Neural progenitor cell (in vitro differentiated cells): ENCODE results near the gene WWOX. TPM values are rescaled to one million over a fixed set of nuclear protein-coding genes. Genes with fewer than 3 reads are reported as not detected.

Source experiments
- DNase-seq: peaks from one replicate; pipeline ENCODE4 v3.0.0-alpha.2; 2016; ENCODE audit warnings: low spot score
- H2AFZ ChIP-seq: fragments of 200-600 bp; sonication (generic); replicated peaks from 2 replicates; pipeline ENCODE4 v1.6.1; 2016; ENCODE audit warnings: antibody characterized with exemption
- H3F3A ChIP-seq: fragments of 200-600 bp; sonication (generic); 2 replicates; pipeline ENCODE4 v1.6.1; 2016; ENCODE audit warnings: antibody characterized with exemption, low read depth
- H3K27ac ChIP-seq: fragments of 200-600 bp; sonication (generic); 2 replicates; pipeline ENCODE4 v1.5.1; 2016; ENCODE audit warnings: mild to moderate bottlenecking
- H3K27me3 ChIP-seq: fragments of 200-600 bp; sonication (generic); 2 replicates; pipeline ENCODE4 v1.6.1; 2016; ENCODE audit warnings: mild to moderate bottlenecking, moderate library complexity
- H3K36me3 ChIP-seq: fragments of 200-600 bp; sonication (generic); 2 replicates; pipeline ENCODE4 v1.5.1; 2016
- H3K4me1 ChIP-seq: fragments of 200-600 bp; sonication (generic); 2 replicates; pipeline ENCODE4 v1.6.1; 2016; ENCODE audit warnings: mixed run types
- H3K4me2 ChIP-seq: fragments of 200-600 bp; sonication (generic); 2 replicates; pipeline ENCODE4 v1.6.1; 2016
- H3K4me3 ChIP-seq: fragments of 200-600 bp; sonication (generic); 2 replicates; pipeline ENCODE4 v1.5.1; 2016
- H3K79me2 ChIP-seq: fragments of 200-600 bp; sonication (generic); 2 replicates; pipeline ENCODE4 v1.6.1; 2016; ENCODE audit warnings: low read depth
- H3K9ac ChIP-seq: fragments of 200-600 bp; sonication (generic); 2 replicates; pipeline ENCODE4 v1.6.1; 2016
- H3K9me3 ChIP-seq: fragments of 200-600 bp; sonication (generic); 2 replicates; pipeline ENCODE4 v1.5.1; 2016; ENCODE audit warnings: low read depth
- H4K20me1 ChIP-seq: fragments of 200-600 bp; sonication (generic); 2 replicates; pipeline ENCODE4 v1.6.1; 2016; ENCODE audit warnings: low read depth
- H3K27ac Mint-ChIP-seq: 3 replicates; pipeline ENCODE4 v1.8.0; 2021; ENCODE audit warnings: mixed read lengths
- H3K27me3 Mint-ChIP-seq: 2 replicates; pipeline ENCODE4 v1.8.0; 2022; ENCODE audit warnings: low read depth, mild to moderate bottlenecking, inconsistent platforms, moderate library complexity, mixed read lengths; ENCODE audit not compliant: insufficient read depth
- H3K36me3 Mint-ChIP-seq: 3 replicates; pipeline ENCODE4 v1.8.0; 2021; ENCODE audit warnings: mixed read lengths
- H3K4me1 Mint-ChIP-seq: 3 replicates; pipeline ENCODE4 v1.8.0; 2021; ENCODE audit warnings: mixed read lengths
- H3K4me3 Mint-ChIP-seq: 3 replicates; pipeline ENCODE4 v1.8.0; 2021; ENCODE audit warnings: mild to moderate bottlenecking, moderate library complexity, mixed read lengths
- H3K9me3 Mint-ChIP-seq: 3 replicates; pipeline ENCODE4 v1.8.0; 2020; ENCODE audit warnings: mixed read lengths
- EZH2 ChIP-seq: fragments of 200-600 bp; sonication (generic); IDR thresholded peaks from 2 replicates; pipeline ENCODE4 v1.6.1; 2017; ENCODE audit warnings: antibody characterized with exemption, mild to moderate bottlenecking, moderate library complexity
- EZH2phosphoT487 ChIP-seq: fragments of 200-600 bp; sonication (generic); IDR thresholded peaks from 2 replicates; pipeline ENCODE4 v1.6.1; 2017; ENCODE audit warnings: antibody characterized with exemption
- total RNA-seq: library from RNA; depleted of rRNA; stranded (reverse); fragments of >200 nt; gene quantifications from 2 replicates; pipeline ENCODE4 v1.2.3, GENCODE V29; 2015; ENCODE audit warnings: low replicate concordance
- TF ChIP-seq, protein P1 (sequence below): fragments of 200-600 bp; sonication (generic); IDR thresholded peaks from 2 replicates; pipeline ENCODE4 v1.5.1; 2017; ENCODE audit warnings: antibody characterized with exemption, mild to moderate bottlenecking

The WWOX gene
- total RNA-seq, 1 donor from 2014 or later = 63.7 TPM

DNA sequence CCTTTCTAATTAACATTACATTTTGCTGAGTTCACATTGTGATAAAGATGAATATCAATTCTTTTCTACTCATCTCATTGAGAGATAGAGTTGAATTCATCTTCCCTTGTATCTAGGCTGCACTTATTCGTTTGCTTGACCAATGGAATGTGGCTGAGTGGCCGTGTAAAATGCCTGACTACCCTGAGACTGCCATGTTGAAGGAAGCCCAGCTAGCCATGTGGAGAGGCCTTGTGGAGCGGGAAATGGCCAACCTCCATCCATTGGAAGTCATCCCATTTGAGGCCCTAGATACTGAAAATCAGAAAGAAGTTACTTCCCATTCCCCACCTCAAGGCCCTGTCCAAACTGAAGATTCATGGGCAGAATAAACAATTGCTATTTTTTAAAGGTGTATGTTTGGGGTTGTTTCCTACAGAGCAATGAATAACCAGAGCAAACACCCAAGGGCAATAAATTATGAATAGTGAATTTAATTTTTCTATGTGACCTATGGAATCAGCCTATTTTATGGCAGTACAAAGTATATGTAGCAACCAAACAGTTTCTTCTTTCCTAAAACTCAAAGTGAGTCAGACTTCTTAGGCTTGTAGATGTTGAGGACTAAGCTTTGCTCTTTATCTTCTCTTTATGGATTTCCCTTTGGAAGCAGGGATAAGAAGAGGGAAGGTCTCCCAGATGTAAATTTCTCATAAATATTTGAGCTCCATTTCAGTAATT, 956.0 kb downstream of the WWOX start:
- no peaks in the 10 kb centered on the region for H3K27me3 Mint-ChIP-seq
- H3K9me3 Mint-ChIP-seq = peaks cover 5% of the 10 kb centered on the region
- H3K4me1 Mint-ChIP-seq = peaks cover 11% of the 10 kb centered on the region
- H3K27ac ChIP-seq = no peak overlapping the region
- H3K36me3 ChIP-seq = no peaks in the 10 kb centered on the region
- no peaks in the 10 kb centered on the region for H3K79me2 ChIP-seq
- DNase-seq = no peak
- H3K27me3 ChIP-seq = no peaks in the 10 kb centered on the region
- H3K36me3 Mint-ChIP-seq = peaks cover 2% of the 10 kb centered on the region
- TF ChIP-seq EZH2phosphoT487 = no peak
- TF ChIP-seq, protein P1, sequence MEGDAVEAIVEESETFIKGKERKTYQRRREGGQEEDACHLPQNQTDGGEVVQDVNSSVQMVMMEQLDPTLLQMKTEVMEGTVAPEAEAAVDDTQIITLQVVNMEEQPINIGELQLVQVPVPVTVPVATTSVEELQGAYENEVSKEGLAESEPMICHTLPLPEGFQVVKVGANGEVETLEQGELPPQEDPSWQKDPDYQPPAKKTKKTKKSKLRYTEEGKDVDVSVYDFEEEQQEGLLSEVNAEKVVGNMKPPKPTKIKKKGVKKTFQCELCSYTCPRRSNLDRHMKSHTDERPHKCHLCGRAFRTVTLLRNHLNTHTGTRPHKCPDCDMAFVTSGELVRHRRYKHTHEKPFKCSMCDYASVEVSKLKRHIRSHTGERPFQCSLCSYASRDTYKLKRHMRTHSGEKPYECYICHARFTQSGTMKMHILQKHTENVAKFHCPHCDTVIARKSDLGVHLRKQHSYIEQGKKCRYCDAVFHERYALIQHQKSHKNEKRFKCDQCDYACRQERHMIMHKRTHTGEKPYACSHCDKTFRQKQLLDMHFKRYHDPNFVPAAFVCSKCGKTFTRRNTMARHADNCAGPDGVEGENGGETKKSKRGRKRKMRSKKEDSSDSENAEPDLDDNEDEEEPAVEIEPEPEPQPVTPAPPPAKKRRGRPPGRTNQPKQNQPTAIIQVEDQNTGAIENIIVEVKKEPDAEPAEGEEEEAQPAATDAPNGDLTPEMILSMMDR = no peak
- H3F3A ChIP-seq = no peaks in the 10 kb centered on the region
- no peak overlapping the region for H2AFZ ChIP-seq
- no peak overlapping the region for H3K4me3 Mint-ChIP-seq
- no peaks in the 10 kb centered on the region for H3K9me3 ChIP-seq
- H4K20me1 ChIP-seq = no peaks in the 10 kb centered on the region
- peaks cover 25% of the 10 kb centered on the region for H3K4me1 ChIP-seq
- no peak overlapping the region for H3K9ac ChIP-seq
- H3K4me3 ChIP-seq = no peak overlapping the region
- H3K4me2 ChIP-seq = no peak overlapping the region
- no peak overlapping the region for H3K27ac Mint-ChIP-seq

DNA sequence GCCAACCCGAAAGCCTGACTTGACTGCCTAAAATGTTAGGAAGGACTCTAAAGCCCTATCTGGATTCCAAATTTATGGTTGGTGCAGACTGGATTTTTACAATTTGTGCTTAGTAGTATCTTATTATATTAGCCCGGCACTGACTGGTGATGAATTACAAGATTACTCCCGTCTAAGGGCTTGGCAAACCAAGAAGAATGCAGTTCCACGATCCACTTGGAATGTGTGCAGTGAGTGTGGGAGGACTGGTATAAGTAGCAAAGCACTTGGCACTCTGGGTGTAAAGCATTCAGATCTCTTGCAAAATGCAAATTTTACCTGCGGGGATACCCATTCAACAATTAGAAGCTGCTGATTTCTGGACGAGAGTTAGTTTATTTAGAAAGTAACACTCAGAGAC, 961.7 kb downstream of the WWOX start:
- Histone ChIP-seq H3K4me2 (no peak overlapping the region), H3K27ac (no peak overlapping the region), H3K9me3 (no peaks in the 10 kb centered on the region), H2AFZ (no peak overlapping the region), H4K20me1 (no peaks in the 10 kb centered on the region), H3K9ac (no peak overlapping the region), H3K4me1 (peaks cover 15% of the 10 kb centered on the region), H3K27me3 (no peaks in the 10 kb centered on the region), H3F3A (no peaks in the 10 kb centered on the region), H3K36me3 (no peaks in the 10 kb centered on the region), H3K79me2 (no peaks in the 10 kb centered on the region), H3K4me3 (no peak overlapping the region)
- Mint-ChIP-seq H3K27me3 (no peaks in the 10 kb centered on the region), H3K4me3 (no peak overlapping the region), H3K27ac (no peak overlapping the region), H3K9me3 (no peaks in the 10 kb centered on the region), H3K36me3 (no peaks in the 10 kb centered on the region), H3K4me1 (peaks cover 14% of the 10 kb centered on the region)
- no peak for TF ChIP-seq EZH2
- TF ChIP-seq EZH2phosphoT487 = no peak
- TF ChIP-seq, protein P1 = no peak
- no peak for DNase-seq

DNA sequence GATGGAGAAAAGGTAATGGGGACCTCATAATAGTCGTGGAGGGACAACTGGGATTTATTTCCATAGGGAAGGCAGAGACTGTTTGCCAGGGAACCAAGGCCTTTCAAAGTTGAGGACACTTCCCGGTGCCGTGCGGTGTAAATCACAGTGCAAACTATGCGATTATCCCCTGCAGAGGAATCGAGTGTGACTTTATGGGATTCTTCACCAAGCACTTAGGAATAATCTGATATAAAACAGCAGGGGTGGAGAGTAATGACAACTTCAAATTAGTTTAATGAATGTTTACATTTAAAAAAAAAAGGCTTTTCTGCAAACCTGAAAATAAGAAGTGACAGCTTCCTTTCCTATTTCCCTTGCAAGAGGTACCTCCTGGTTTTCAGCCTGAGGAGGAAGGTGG, 962.9 kb downstream of the WWOX start:
- H3K27me3 Mint-ChIP-seq = peaks cover 2% of the 10 kb centered on the region
- no peaks in the 10 kb centered on the region for H3K36me3 Mint-ChIP-seq
- no peak overlapping the region for H3K4me3 Mint-ChIP-seq
- TF ChIP-seq, protein P1 = no peak
- TF ChIP-seq EZH2phosphoT487 (no peak), EZH2 (no peak)
- no peaks in the 10 kb centered on the region for H3K9me3 Mint-ChIP-seq
- peaks cover 11% of the 10 kb centered on the region for H3K4me1 Mint-ChIP-seq
- no peaks in the 10 kb centered on the region for H3K36me3 ChIP-seq
- no peaks in the 10 kb centered on the region for H3K79me2 ChIP-seq
- no peak overlapping the region for H3K27ac ChIP-seq
- DNase-seq = no peak
- H3K4me2 ChIP-seq = no peak overlapping the region
- H3K4me1 ChIP-seq = peaks cover 21% of the 10 kb centered on the region
- H3F3A ChIP-seq = no peaks in the 10 kb centered on the region
- H2AFZ ChIP-seq = no peak overlapping the region
- no peaks in the 10 kb centered on the region for H3K9me3 ChIP-seq
- no peak overlapping the region for H3K9ac ChIP-seq
- no peak overlapping the region for H3K27ac Mint-ChIP-seq
- no peaks in the 10 kb centered on the region for H3K27me3 ChIP-seq
- no peaks in the 10 kb centered on the region for H4K20me1 ChIP-seq
- no peak overlapping the region for H3K4me3 ChIP-seq
